Vagina (tissue), 2 donors: ENCODE results near the gene RALGAPA2. TPM values are rescaled to one million over a fixed set of nuclear protein-coding genes. Genes with fewer than 3 reads are reported as not detected.
A peak's percentile ranks its signal among the peaks of the same experiment; 100 is the strongest.

ENCODE experiments used
- DNase-seq, 2 donors: peaks; one replicate each; pipeline ENCODE4 v3.0.0-alpha.2; 2017; ENCODE audit errors: extremely low spot score in 2 of 2
- H3K27ac ChIP-seq: fragments of 200-600 bp; sonication (generic); one replicate; pipeline ENCODE4 v1.5.1; 2019
- H3K27me3 ChIP-seq: fragments of 200-600 bp; sonication (generic); one replicate; pipeline ENCODE4 v1.5.1; 2019
- H3K36me3 ChIP-seq, 2 donors: fragments of 200-600 bp; sonication (generic); one replicate each; pipeline ENCODE4 v1.5.1; 2017 to 2019
- H3K4me1 ChIP-seq: fragments of 200-600 bp; sonication (generic); one replicate; pipeline ENCODE4 v1.5.1; 2019
- H3K4me3 ChIP-seq, 2 donors: fragments of 200-600 bp; sonication (generic); 1 replicate in 1 of 2; 2 replicates in 1 of 2; pipeline ENCODE4 v1.5.1; 2016 to 2019
- H3K9me3 ChIP-seq: fragments of 200-600 bp; sonication (generic); one replicate; pipeline ENCODE4 v1.5.1; 2019
- CTCF ChIP-seq, 3 experiments: fragments of 450-650 bp in 2 of 3; fragments of 200-600 bp in 1 of 3; sonication (generic) in 1 of 3; IDR thresholded peaks; one replicate each; pipeline ENCODE4 v1.5.1; 2017 to 2019; ENCODE audit warnings: antibody characterized with exemption in 3 of 3, mild to moderate bottlenecking in 2 of 3, moderate library complexity in 2 of 3
- POLR2A ChIP-seq, 2 donors: fragments of 450-650 bp; IDR thresholded peaks; one replicate each; pipeline ENCODE4 v1.6.1; 2017; ENCODE audit warnings: antibody characterized with exemption in 2 of 2, mild to moderate bottlenecking in 2 of 2, moderate library complexity in 2 of 2
- POLR2AphosphoS5 ChIP-seq, 2 donors: sonication (generic); formaldehyde crosslinking; IDR thresholded peaks; one replicate each; pipeline ENCODE4 v1.9.0; 2017; ENCODE audit warnings: antibody characterized with exemption in 2 of 2, mild to moderate bottlenecking in 2 of 2, low read depth in 1 of 2; ENCODE audit not compliant: insufficient read depth in 1 of 2
- intact Hi-C: fragments of 100-400 bp; cut with DNase I; formaldehyde crosslinking; loops from one replicate; pipeline ENCODE4 v1.15.1; 2023
- total RNA-seq: library from RNA; depleted of rRNA; stranded (reverse); fragments of >200 nt; gene quantifications from one replicate; pipeline ENCODE4 v1.2.3, GENCODE V29; 2016

The RALGAPA2 gene
- total RNA-seq, 1 donor from 2014 or later, result 31.9 TPM

GRCh38 chr20:20578838-20579237 lies 133.6 kb downstream of the RALGAPA2 start:
- H3K4me3 ChIP-seq, result no peak overlapping the region
- H3K27me3 ChIP-seq, result no peaks in the 10 kb centered on the region
- no peaks in the 10 kb centered on the region for H3K9me3 ChIP-seq
- no peaks in the 10 kb centered on the region for H3K4me1 ChIP-seq
- H3K36me3 ChIP-seq, result peaks cover 0 to 19% of the 10 kb centered on the region in 2 donors
- DNase-seq, result no peak
- intact Hi-C loops, result no loop called here
- H3K27ac ChIP-seq, result no peak overlapping the region
- TF ChIP-seq POLR2AphosphoS5 (IDR thresholded peaks at IDR 0.05; ENCODE audit: insufficient read depth in 1 of 2, low read depth in 1 of 2), result no peak
- no peak for TF ChIP-seq CTCF (IDR thresholded peaks at IDR 0.05)
- no peak for TF ChIP-seq POLR2A (IDR thresholded peaks at IDR 0.05)

- Histone ChIP-seq H3K27me3 (no peaks in the 10 kb centered on the region), H3K27ac (no peak overlapping the region), H3K4me1 (no peaks in the 10 kb centered on the region), H3K4me3 (no peak overlapping the region), H3K9me3 (no peaks in the 10 kb centered on the region), H3K36me3 (peaks cover 0 to 8% of the 10 kb centered on the region in 2 donors)
- no peak for DNase-seq
- TF ChIP-seq POLR2A (IDR thresholded peaks at IDR 0.05) (no peak), POLR2AphosphoS5 (IDR thresholded peaks at IDR 0.05; ENCODE audit: insufficient read depth in 1 of 2, low read depth in 1 of 2) (no peak), CTCF (IDR thresholded peaks at IDR 0.05) (no peak)
- intact Hi-C loops, result no loop called here
Measured at GRCh38 chr20:20573797-20574196, 138.6 kb downstream of the RALGAPA2 start.

GRCh38 chr20:20571068-20571780 lies 141.2 kb downstream of the RALGAPA2 start:
- no peak for TF ChIP-seq POLR2AphosphoS5 (IDR thresholded peaks at IDR 0.05; ENCODE audit: insufficient read depth in 1 of 2, low read depth in 1 of 2)
- TF ChIP-seq POLR2A (IDR thresholded peaks at IDR 0.05), result no peak
- TF ChIP-seq CTCF (IDR thresholded peaks at IDR 0.05), result no peak
- intact Hi-C loops, result no loop called here
- Histone ChIP-seq H3K36me3 (peaks cover 0 to 8% of the 10 kb centered on the region in 2 donors), H3K27me3 (no peaks in the 10 kb centered on the region), H3K4me1 (no peaks in the 10 kb centered on the region), H3K27ac (no peak overlapping the region), H3K4me3 (no peak overlapping the region), H3K9me3 (no peaks in the 10 kb centered on the region)
- DNase-seq, result no peak

DNA sequence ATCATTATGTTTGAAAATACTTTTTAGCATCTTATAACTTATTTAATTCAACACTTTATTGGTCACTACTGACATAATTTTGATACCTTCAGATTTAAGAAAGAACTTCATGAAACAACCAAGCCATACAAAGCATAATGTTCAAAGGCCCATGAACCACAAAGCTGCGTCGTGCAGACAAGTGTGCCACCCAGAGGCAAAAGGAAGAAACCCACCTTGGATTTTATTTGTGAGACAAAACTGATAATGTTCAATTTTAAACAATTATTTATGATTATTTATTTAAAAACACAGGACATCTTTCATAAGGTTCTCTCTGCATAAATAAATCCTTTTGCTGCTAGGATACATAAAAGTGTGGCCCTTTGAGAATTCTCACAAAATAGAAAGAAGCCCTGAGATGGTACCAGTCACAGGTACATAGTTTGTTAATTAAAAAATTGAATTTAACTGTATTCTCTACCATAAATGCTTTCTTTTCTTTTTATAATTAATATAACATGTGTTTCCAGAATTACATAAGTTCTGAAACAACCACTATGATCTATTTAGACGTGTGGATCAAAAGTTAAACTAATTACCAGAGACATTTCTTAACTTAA lies 143.7 kb downstream of the RALGAPA2 start:
- H3K9me3 ChIP-seq, result no peaks in the 10 kb centered on the region
- H3K4me3 ChIP-seq, result no peak overlapping the region
- peaks cover 0 to 11% of the 10 kb centered on the region in 2 donors for H3K36me3 ChIP-seq
- TF ChIP-seq CTCF (IDR thresholded peaks at IDR 0.05) (peak; percentile 24 to 74 (median 44)), POLR2A (IDR thresholded peaks at IDR 0.05) (no peak), POLR2AphosphoS5 (IDR thresholded peaks at IDR 0.05; ENCODE audit: insufficient read depth in 1 of 2, low read depth in 1 of 2) (no peak)
- no peaks in the 10 kb centered on the region for H3K27me3 ChIP-seq
- no peaks in the 10 kb centered on the region for H3K4me1 ChIP-seq
- DNase-seq, result no peak
- intact Hi-C loops, result no loop called here
- H3K27ac ChIP-seq, result no peak overlapping the region

DNA sequence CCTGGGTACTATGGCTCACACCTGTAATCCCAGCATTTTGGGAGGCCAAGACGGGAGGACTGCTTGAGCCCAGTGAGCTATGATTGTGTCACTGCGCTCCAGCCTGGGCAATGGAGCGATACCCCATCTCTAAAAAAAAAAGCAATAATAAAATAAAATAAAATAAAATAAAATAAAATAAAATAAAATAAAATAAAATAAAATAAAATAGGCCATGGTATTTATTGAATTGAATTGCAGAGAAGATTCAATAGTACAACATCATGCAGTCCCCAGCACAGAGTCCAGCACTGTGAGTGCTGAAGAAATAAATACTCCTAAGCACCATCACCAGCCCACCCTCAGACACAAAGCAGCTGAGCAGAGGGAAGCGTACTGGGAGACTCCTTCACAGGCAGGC lies 144.7 kb downstream of the RALGAPA2 start:
- Histone ChIP-seq H3K9me3 (no peaks in the 10 kb centered on the region), H3K4me3 (no peak overlapping the region), H3K36me3 (peaks cover 0 to 11% of the 10 kb centered on the region in 2 donors), H3K27ac (no peak overlapping the region), H3K27me3 (no peaks in the 10 kb centered on the region), H3K4me1 (no peaks in the 10 kb centered on the region)
- intact Hi-C loops, result no loop called here
- no peak for DNase-seq
- TF ChIP-seq CTCF (IDR thresholded peaks at IDR 0.05) (no peak), POLR2A (IDR thresholded peaks at IDR 0.05) (no peak), POLR2AphosphoS5 (IDR thresholded peaks at IDR 0.05; ENCODE audit: insufficient read depth in 1 of 2, low read depth in 1 of 2) (no peak)
